HK-2 (cell line): ENCODE data around the gene COL1A1.

ENCODE experiments used
- DNase-seq: peaks from one replicate; pipeline ENCODE4 v3.0.0-alpha.2; 2018; ENCODE audit not compliant: unreplicated experiment

The COL1A1 gene

DNA sequence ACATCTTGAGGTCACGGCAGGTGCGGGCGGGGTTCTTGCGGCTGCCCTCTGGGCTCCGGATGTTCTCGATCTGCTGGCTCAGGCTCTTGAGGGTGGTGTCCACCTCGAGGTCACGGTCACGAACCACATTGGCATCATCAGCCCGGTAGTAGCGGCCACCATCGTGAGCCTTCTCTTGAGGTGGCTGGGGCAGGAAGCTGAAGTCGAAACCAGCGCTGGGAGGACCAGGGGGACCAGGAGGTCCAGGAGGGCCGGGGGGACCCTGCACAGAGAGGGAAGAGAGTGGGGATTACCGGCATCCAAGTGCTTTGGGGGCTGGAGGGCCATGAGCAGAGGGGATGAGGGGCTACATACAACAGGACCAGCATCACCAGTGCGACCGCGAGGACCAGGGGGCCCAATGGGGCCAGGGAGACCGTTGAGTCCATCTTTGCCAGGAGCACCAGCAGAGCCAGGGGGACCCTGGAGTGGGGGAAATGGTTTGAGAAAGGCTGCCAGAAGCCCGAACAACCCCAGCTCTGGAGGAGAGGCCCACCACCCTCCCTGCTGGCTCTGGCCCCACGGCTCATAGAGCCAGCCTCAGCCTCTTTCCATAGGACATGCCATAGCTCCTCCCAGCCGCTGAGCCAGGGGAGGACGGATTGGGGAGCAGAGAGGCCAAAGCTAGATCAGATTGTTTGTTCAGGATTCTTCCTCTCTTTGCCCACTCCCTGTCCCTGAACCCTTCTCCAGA, 14.6 kb downstream of the COL1A1 start:
- DNase-seq, result no peak

DNA sequence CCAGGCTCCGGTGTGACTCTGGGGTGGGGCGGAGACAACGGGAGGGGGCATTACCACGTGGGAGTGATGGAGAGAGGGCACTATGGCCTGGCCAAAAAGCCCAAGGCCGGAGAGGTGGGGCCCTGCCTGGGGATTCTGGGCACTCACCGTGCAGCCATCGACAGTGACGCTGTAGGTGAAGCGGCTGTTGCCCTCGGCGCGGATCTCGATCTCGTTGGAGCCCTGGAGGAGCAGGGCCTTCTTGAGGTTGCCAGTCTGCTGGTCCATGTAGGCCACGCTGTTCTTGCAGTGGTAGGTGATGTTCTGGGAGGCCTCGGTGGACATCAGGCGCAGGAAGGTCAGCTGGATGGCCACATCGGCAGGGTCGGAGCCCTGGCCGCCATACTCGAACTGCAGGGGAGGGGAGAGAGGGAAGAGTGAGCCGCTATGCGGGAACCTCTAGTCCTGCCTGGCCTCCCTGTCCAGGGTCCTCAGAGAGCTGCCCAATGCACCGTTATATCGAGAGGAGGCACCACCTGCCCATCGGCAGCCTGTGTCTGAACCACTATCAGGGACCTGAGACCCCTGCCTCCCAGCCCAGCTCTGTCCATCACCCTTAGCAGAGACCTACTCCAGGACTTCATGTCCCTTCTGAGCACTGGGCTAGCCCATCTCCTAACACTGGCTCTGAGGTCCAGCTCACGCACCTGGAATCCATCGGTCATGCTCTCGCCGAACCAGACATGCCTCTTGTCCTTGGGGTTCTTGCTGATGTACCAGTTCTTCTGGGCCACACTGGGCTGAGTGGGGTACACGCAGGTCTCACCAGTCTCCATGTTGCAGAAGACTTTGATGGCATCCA, 15.6 kb downstream of the COL1A1 start:
- no peak for DNase-seq

DNA sequence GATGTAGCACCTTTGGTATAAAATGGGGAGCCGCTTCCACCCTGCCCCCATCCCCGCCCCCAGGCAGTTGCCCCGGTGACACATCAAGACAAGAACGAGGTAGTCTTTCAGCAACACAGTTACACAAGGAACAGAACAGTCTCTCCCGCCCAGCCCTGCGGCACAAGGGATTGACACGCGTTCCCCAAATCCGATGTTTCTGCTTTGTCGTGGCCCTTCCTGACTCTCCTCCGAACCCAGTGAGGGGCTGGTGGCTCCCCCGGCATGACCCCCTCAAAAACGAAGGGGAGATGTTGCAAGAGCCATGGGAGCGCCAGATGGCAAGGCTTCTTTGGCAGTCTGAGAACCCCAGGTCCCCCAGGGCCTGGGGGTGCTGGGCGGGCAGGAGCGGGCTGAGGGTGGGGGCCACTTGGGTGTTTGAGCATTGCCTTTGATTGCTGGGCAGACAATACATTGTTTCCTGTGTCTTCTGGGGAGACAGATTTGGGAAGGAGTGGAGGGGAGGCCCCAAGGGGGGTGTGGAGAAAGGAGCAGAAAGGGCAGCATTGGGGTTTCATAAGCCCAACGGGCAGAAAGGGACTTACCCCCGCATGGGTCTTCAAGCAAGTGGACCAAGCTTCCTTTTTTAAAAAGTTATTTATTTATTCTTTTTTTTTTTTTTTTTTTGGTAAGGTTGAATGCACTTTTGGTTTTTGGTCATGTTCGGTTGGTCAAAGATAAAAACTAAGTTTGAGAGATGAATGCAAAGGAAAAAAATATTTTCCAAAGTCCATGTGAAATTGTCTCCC, 16.6 kb downstream of the COL1A1 start:
- DNase-seq, result no peak

DNA sequence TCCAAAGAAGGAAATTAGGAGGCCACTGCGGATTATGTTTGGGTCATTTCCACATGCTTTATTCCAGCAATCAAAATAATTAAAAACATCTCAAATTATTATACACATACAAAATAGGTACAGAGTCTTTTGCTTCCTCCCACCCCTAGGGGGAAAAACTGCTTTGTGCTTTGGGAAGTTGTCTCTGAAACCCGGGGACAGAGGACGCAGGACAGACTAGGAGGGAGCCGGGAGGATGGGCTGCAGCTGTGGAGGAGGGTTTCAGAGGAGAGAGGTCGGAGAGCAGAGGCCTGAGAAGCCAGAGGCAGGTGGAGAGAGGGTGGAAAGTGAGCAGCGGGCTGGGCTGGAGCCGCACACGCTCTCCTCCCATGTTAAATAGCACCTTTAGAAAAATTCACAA, 17.4 kb downstream of the COL1A1 start:
- DNase-seq, result no peak

DNA sequence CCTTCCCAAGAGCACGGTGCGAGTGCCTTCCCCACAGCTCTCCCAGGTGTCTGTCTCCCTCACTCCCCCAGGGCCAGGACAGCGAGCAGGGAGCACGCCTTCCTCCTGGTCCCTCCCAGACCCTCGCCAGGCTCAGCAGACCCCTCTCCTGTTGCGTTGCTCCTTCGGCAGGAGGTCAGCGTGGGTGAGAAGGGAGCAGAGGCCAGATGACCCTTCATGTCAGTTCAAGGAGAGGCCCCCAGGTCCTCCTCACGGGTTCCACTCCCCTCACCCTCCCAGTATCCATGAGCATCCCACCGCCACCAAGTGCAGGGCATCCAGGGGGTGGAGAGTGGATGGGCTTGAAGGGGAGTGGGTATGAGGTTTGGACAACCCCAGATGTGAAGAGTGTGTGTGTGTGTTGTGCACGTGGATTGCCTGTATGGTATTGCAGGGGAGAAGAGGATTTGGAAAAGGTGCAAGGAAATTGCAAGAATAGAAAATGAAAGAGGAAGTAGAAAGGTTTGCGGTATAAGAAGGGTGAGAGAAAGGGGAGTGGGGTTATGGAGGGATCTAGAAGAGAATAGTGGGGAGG, 17.9 kb downstream of the COL1A1 start:
- no peak for DNase-seq

DNA sequence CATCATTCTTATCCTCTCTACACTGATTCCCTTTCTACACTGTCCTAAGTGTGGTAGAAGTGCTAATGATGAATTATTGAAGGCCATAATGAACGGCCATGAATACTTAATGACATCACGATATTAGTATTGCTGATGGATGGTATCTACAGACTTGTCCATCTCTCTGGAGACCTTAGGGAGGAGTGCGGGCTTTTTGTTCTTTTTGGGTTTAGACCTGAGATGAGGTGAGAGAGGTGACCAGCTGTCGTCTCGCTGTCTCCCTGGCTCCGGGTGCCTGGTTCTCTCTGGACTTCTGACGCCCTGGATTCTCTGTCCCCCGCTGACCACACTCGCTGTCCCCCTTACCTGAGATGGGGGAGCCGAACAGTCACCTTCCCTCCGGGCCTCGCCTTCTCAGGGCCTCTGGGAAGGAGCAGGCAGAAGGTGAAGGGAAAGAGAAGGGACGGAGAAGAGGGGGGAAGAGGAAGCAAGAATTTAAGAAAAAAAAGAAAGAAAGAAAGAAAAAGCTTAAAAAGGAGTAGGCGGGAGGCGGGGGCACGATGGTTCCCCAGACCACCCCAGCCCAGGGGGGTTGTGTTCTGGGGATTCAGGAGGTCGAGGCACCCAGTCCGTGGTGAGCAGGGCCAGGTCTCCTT, 18.5 kb downstream of the COL1A1 start:
- no peak for DNase-seq

DNA sequence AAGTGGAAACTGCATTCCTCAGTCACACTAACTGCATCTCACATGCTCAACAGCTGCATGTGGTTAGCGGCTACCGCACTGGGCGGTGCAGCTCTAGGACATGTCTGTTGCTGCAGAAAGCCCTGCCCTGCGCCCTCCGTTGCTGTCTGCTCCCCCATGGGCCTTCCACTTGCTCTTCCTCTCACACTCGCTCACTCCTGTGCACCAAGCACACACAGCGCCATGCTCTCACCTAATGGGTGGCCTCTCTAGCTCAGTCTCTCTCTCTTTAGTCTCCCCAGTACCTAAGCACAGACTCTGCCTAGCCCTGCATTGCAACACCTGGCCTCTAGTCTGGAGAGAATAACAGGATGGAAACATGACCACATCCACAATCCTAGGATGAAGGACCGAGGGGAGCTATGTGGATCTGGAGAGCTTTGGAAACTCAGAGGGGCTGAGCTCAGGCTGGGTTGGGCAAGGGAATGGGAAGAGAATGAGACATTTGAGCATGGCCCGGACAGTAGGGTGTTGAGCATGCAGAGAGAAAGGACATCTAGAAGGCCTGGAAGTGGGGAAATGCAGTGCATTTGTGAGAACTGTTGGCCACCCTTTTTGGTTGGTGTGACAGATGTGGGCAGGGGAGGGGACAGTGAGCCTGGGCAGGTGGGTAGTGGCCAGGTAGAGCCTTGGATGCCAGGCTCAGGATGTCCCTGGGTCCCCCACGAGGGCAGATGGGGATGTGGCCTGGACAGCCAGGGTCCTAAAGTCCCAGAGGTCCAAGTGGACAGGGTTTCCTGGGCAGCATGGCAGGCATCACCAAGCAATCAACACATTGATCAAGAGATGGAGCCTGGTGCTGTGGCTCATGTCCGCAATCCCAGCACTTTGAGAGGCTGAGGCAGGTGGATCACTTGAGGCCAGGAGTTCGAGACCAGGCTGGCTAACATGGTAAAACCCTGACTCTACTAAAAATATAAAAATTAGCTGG, 19.6 kb downstream of the COL1A1 start:
- DNase-seq, result no peak

DNA sequence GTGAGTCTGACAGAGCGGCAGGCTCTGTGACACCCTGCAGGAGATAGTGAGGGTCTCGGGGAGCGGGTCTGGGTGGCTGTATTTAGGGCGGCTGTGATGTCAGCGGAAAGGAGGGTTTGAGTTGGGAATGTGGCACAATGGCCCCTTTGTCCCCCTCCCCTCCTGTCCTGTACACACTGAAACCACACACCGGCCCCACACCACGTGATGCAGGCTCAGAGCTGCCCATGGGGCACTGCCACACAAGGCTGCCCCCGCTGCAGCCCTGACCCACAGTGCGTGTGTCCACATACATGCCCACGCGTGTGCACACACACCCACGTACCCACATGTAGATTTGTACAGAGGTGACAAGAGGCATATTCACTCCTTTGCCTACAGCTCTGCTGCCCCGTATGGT, 20.3 kb downstream of the COL1A1 start:
- no peak for DNase-seq

DNA sequence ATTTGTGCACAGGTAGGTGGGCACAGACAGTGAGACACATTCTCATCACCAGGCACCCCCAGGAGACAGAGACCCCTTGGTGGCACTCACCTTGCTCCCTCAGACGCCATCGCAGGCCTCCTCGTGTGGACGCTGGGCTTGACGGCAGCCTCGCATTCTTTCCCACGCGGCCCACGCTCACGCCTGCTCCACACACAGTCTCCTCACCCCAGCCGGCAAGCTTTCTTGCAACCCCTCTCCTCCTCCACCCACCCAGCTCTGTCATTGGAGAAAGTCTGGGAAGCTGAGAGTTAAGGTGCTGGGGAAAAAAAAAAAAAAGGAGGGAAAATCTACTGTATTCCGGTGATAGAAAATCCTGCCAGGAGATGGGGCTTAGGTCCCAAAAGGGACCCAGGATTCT, 20.8 kb downstream of the COL1A1 start:
- no peak for DNase-seq

DNA sequence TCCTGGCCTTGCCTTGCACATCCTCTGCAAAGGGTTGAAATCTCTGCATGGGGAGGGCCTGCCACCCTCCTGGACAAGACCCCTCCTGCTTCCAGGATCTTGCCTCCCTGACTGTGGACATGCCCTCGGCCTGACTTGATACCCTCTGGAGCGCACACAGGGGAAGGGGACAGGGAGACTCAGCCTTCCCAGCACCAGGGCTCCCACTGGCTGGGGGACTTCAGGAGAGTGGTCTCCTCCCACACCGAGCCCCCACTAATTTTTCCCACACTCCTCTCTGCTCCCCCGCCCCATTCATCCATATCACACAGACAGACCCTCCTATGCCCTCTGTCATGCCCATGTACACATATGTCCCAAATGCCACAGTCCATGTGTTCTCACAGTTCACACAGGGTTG, 21.3 kb downstream of the COL1A1 start:
- no peak for DNase-seq

DNA sequence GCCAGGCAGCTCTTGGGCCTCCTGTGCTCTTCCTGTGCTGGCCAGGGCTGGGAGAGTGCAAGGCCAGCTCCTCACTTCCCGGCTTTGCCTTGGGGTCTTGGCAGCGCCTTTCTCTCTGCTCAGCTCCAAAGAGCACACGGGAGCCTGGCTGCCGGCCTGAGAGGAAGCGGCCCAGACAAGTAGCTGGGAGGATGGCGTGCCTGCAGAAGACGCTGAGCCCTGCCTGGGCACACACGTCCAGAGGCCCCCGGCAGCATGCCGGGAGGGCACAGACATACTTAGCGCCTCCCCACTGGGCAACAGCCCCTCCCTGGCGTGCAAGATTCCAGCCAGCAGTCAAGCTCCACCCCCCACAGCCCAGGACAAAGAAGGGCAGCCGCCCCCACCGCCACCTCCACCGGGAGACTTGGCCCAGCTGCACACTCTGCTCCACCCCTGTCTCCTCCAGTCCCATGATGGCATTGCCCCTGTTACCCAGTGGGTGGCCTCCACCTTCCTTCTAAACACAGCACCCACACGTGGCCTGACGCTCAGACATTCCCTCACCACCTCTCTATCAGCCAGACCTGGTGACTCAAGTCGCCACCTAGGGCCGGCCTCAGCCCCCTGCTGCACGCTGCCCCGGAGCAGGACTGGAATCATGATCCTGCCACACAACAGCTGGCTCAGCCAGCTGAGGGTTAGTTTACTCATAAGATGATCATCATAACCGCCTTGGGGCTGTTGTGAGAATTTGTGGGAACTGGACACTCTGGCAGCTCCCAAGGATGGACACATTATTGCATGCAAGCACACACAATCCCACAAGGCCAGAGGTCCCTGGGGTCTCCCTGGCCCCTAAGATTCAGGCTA, 23.2 kb downstream of the COL1A1 start:
- DNase-seq, result peak; percentile 94

DNA sequence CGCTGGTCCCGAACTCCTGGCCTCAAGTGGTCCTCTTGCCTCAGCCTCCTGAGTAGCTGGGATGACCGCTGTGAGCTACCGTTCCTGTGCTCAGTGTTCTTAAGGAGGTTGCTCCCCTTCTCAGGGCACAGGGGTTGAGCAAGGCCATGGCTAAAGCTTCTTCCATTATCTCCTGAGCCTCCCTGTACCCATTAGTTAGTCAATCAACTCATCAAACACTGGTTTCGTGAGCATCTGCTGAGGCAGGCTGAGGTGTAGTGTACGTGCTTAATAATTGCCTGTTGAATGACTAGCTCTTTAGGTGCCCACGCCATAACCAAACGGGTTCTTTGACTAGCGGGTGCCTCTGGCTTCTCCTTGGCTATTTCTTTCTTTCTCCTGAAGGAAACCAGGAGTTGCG, 24.0 kb downstream of the COL1A1 start:
- no peak for DNase-seq

DNA sequence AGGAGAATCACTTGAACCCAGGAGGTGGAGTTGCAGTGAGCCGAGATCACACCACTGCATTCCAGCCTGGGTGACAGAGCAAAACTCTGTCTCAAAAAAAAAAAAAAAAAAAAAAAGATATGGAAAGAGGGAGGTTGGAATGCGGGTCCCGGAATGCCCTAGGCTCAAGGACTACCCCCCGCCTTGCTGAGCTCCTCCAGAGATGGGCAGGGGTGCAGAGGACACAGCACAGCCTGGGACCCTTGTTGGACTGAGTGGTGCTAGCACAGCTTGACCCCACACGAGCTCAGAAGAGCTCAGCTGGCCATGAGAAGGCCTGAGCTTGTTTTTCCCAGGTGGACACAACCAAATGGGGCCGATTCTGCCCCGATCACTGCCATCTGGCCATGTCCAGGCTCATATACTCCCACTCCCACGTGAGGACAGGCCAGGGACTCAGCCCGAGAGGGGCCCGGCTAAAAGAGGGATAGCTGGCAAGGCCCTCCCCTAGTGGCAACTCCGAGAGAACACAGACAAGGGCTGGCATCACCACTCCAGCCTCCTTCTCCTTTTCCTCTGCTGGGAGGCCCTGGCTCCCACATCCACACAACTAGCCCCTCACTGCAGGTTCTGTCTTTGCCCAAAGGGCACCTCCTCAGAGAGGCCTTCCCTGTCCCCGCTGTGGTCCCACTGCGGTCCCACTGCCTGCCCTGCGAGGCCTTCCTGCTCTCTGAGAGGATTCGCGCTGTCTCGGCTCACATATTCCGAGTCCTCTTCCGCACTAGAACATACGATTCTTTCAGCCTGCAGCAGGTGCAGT, 24.7 kb downstream of the COL1A1 start:
- DNase-seq, result no peak

DNA sequence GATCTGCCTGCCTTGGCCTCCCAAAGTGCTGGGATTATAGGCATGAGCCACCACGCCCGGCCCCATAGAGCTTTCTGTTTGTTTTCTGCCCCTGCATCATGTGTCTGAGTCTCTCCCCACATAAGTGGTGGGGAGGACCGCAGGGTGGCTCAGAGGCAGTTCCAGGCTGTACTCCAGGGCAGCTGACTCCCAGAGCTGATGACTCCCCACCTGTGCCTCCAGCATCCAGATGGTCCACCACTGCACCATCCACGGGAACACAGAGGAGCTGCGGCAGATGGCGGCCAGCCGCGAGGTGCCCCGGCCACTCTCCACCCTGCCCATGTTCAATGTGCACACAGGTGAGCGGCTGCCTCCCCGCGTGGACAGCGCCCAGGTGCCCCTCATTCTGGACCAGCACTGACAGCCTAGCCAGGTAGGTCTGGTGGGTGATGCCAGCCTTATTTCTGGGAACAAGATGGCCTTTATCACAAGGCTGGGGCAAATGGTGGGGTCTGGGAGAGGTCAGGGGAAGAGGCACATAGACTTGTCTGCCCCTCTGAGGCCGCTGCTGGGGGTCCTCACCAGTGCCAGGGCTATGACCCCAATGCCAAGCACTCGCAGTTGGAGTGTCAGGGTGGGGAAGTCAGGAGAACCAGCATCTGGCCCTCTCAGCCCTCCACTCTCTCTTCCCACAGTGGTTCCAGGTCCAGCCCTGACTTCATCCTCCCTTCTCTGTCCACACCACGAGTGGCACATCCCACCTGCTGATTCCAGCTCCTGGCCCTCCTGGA, 26.2 kb downstream of the COL1A1 start:
- no peak for DNase-seq

DNA sequence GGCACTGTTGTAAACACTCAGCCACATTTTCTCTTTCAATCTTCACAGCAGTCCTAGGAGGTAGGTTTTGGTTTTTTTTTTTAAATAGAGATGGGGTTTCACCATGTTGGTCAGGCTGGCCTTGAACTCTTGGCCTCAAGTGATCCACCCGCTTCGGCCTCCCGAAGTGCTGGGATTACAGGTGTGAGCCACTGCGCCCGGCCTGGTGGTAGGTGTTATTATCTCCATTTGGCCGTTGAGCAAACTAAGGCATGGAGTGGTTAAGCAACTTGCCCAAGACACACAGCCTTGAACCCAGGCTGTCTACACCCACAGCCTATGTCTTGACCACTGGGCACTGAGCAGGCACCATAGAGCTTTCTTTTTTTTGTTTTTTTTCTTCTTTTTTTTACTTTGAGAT, 27.0 kb downstream of the COL1A1 start:
- no peak for DNase-seq

DNA sequence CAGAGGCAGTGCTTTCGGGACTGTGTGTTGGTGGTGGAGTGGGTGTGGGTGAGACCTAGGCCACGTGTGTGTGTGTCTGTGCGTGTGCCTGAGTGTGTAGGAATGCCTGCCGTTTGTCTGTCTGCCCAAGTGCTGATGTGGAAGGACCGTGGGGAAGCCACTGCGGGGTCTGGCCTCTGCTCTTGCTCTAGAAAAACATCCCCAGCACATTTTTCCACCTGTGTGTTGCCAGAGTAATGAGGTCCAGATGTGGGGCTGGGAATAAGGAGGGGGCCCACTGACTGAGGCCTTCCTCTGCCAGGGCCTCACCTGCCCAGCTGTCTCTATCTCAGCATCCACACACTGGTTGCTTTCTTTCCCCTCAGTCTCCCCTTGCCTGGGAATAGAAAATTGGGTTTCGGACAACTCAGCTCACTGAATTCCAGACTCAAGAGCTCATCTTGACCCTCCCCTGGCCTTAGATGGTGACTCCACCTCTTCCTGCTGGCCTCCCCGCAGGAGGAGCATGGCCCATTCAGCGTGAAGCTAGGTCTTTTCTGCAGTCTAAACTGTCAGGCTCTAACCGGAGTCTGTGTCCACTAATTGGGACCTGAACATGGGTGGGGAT, 28.0 kb downstream of the COL1A1 start:
- DNase-seq, result no peak

DNA sequence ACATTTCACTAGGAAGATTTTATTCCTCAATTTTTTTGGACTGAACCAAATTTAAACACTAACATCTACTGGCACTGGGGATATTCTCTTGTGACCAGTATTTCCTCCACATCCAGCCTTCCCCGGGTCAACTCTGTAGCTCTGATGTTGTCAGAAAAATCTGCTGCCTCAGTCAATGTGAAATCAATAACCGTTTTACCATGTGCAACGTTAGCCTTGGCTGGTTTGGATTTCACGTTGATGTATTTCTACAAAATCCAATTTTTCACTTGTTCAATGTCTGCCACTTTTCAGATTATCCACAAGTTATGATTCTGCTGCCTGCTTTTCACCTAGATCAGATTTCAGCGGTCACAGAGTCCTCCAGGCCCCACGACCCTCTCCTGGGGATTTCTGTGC, 28.5 kb downstream of the COL1A1 start:
- DNase-seq, result no peak

DNA sequence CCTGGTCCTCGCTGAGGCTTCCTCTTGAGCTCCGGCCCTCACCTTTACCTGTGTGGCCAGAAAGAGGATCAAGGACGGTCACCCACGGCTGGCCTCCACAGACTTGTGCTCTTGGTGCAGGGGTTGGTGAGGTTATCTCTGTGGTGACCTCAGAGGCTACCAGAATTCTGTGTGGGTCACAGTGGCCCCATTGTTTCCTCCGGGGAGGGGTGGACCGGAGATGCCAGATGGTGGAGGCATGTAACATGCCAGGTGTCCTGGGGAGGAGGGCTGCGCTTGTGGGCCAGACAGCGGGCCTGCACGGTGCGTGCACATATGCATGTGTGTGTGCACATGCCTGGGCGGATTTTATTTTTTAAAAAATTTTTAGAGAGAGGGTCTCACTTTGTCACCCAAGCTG, 29.3 kb downstream of the COL1A1 start:
- no peak for DNase-seq
